ENCODE results near the gene TMEM225B.
"Not testable (repeated sequence)": the region's sequence is repeated elsewhere in the genome, so short reads cannot be mapped to it uniquely, and the experiment has no call there.

The TMEM225B gene

DNA sequence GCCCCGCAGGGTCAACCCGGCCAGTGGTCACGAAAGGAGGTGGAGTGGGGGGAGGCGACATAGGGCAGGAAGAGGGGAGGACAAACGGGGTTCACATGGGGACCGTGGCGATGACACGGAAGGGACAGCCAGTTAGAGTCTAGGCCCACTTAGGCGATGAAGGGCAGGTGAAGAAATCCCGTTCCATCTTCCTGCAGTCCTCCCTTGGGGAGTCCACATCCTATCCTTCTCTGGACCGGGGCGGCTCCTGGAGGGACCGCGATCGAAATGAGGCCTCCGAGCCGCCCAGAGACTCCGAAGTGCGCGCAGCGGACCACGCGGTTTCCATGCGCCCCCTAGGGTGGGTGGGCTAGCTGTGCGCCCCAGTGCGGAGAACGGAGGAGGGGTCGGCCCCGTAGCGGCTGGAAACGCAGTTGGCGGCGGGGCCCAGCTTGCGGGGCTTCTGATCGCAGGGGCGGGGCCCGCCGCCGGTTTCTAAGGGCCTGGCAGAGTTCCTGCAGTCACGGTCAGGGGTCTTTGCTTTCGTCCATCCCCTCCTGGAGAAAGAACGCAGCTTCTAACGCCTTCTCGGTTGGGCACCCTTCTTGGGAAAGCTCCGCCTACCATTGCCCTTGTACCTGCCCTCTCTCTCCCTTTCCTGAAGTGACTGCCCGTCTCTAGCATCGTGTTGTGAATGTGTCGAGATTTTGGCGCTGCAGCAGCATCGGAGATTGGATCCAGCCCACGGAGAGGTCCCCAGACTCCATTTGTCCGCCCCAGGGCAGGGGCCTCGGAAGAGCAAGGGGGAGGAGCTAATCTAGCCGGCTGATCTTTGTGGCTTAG lies 17.9 kb upstream of the TMEM225B start:
- peak; percentile 24 for DNase-seq

DNA sequence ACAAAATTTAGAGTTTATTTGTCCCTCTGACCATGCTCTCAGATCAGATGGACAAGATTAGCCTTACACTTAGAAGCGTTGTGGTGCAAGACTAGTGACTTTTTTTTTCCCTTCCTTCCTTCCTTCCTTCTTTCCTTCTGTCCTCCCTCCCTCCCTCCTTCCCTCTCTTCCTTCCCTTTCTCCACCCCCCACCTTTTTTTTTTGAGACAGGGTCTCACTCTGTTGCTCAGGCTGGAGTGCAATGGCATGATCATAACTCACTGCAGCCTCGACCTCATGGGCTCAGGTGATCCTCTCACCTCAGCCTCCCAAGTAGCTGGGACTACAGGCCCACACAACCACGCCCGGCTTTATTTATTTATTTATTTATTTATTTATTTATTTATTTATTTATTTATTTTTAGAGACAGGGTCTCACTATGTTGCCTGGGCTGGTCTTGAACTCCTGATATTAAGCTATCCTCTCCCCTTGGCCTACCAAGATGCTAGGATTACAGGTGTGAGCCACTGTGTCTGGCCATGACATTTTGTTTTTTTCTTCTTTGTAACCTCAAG lies 17.2 kb upstream of the TMEM225B start:
- not testable (repeated sequence) for DNase-seq

DNA sequence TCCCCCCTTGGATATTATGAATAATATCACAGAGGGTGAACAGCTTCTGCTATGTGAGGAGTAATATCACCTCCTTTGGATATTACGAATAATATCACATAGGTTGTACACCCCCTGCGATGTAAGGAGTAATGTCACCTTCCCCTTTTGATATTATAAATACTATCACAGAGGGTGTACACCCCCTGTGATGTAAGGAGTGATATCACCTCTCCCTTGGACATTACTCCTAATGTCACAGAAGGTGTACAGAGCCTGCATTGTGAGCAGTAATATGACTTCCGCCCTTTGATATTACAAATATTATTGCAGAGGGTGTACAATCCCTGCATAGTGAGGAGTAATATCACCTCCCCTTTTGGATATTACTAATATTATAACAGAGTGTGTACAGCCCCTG lies 9.2 kb upstream of the TMEM225B start:
- DNase-seq = no peak

DNA sequence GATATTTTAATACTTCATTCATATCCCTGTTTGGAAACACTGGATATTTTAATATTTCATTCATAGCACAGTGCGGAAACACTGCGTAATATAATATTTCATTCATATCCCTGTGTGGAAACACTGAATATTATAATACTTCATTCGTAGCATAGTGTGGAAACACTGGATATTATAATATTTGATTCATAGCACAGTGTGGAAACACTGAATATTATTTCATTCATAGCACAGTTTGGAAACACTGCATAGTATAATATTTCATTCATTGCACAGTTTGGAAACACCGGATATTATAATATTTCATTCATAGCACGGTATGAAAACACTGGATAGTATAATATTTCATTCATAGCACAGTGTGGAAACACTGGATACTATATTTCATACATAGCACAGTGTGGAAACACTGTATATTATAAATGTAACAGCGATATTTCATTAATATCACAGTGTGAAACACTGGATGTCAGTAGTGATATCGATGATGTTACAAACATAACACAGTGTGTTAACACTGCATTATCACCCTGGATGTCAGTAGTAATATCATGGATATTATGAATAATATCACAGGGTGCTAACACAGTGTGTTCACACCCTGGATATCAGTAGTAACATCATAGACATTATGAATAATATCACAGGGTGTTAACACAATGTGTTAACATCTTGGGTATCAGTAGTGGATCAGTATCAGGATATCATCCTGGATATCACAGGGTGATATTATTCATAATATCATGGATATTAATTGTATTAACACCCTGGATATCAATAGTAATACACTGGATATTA lies 2.9 kb upstream of the TMEM225B start:
- no peak for DNase-seq

DNA sequence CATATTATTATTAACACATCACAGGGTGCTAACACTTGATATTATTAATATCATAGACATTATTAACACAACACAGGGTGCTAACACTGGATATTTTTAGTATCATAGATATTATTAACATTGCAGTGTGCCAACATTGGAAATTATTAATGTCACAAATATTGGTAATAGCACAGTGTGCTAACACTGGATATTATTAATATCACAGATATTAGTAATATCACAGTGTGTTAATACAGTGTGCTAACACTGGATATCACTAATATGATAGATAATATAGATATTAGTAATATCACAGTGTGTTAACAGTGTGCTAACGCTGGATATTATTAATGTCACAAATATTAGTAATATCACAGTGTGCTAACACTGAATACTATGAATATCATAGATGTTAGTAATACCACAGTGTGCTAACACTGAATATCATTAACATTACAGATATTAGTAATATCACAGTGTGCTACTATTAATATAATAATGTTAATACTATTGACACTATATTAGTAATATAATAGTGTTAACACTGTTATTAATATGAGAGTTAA lies 1.6 kb upstream of the TMEM225B start:
- no peak for DNase-seq

DNA sequence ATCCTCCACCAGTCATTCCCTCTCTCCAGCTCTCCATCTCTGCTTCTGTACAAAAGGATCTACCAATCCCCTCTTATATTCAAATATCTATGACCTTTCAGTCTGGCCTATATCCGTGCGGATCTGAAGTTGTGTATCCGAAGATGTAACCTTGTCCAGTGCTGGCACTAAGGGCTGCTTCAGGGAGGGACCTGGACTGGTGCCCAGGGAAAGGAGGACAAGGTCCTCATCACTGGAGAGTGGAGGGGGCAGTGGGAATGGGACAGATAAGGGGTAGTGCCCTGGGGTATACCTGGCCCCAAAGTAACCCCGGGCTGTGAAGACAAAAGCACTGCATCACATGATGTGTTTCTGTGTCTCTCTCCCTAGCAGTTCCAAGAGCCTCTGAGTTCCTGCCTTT lies 1.8 kb downstream of the TMEM225B start:
- no peak for DNase-seq

DNA sequence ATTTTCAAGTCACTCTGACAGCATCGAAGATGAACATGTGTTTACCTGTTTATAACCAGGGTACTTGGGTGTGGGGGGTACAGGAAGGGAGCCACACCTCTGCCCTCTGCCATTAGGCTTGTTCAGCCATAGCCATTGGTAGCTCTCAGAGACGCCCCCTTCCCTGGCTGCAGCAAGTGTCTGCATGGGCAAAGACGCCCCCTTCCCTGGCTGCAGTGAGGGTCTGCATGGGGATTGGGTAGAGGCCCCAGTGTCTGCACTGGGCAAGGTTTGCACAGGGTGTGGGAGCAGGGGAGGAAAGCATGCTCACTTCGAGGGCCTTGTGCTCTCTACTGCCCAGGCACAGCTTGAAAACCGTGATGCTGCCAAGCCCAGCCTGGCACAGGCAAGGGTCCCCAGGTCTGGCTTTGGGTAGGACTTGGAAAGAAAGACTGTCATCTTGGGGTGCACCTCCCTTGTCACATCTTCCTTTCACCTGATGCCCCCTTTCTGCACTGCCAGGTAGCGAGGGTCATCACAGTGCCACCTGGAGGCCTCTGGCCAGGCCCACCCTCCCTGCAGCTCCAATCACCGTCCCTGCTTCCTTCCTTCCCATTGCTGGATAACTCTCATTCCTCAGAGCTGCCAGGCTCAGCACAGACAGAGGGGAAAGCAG lies 3.7 kb downstream of the TMEM225B start:
- no peak for DNase-seq

DNA sequence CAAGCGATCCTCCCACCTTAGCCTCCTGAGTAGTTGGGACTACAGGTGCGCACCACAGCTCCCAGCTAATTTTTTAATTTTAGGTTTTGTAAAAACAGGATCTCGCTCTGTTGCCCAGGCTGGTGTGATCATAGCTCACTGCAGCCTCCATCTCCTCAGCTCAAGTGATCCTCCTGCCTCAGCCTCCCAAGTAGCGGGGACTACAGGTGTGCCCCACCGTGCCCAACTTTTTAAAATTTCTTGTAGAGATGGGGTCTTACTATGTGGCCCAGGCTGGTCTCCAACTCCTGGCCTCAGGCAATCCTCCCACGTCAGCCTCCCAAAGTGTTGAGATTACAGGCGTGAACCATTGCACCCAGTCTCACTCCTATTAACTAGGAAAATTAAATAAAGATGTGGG lies 7.5 kb downstream of the TMEM225B start:
- no peak for DNase-seq

DNA sequence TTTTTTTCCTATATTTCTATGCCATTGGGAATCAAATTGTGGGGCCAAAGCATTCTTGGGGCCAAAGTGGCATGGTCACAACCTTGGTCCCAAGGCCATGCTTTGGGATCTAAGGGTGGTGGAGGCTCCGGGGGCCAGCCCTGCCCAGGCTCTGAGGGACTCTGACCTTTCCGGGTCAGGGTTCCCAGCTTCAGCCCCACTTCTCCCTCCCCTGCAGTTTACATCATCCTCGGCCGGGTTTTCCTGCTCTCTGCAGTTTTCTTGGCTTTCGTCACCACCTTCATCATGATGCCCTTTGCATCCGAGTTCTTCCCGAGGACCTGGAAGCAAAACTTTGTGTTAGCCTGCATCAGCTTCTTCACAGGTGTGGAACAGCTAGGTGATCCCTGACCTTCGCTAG lies 8.5 kb downstream of the TMEM225B start:
- no peak for DNase-seq

DNA sequence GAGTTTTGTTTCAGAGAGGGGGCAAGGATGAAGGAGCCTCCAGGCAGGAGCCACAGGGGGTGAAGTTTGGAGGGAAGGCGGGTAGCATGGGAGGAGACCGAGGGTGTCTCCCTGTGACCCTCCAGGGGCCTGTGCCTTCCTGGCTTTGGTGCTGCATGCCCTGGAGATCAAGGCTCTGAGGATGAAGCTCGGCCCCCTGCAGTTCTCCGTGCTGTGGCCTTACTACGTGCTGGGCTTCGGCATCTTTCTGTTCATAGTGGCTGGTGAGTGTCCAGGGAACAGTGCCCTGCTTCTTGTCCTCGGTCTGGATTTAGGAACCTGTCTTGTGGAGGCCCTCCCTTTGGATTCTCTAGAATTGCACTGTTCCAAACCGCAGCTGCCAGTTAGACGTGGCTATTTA lies 9.5 kb downstream of the TMEM225B start:
- no peak for DNase-seq

DNA sequence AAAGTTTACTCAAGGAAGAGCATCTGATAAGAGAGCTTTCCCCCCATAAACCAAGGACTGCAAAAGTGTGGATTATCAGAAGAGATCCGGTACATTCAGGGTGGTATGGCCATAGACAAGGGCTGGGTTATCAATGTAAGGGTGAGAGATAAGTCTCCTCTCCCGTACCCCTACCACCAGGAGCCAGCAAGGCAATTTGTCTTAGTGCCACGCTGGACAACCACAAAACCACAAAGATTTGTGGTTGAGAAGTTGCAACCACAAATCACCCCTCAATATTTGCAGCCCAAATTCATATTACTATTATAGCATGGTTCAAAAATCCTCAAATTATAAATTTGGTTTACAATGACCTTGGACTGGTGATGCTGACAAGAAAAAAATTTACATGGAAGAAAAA lies 16.4 kb downstream of the TMEM225B start:
- DNase-seq = no peak

DNA sequence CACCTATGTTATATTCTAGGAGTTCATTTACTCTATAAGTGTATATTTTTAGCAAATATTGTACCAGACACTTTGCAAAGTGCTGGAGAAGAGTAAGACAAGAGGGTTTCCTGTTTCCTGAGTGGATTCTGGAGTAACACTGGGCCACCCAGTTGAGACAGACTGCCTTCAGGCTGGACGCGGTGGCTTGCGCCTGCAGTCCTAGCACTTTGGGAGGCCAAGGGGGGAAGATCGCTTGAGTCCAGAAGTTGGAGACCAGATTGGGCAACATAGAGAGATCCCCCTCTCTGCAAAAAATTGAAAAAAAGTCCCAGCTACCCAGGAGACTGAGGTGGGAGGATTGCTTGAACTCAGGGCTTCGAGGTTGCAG lies 17.9 kb downstream of the TMEM225B start:
- DNase-seq = no peak

DNA sequence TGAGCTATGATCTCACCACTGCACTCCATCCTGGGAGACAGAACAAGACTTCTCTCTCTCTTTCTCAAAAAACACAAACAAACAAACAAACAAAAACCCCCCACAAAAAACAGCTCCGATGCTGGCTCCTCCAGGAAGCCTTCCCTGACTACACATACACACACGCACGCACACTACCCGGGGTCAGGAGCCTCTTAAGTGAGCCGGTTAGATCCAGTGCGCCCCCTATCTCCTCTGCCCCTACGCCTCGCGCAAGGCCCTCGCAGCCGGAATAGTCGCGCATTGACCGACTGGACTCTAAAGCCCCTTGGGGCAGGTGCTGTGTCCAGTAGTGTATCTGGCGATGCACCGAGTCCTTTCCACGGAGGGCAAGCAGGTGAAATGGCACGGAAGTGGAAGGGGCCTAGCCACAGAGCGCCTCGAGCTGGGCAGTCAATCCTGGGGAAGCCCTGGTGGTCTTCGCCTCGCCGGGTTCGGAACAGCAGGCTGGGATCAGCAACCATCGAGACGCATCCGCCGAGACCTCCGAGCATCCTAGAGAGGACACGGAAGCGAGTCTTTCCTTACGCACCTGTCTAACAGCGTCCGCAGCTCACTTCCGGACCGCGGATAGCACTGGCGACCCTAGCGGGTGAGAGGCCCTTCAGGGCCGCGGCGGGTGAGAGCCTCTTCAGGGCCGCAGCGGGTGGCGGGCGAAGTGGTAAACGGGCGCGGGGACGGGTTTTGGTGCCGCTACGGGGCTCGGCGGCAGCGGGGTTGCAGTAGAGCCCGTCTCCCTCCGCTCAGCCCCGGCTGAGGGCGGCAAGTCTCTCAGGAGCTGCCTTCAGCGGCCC lies 18.5 kb downstream of the TMEM225B start, which contains the start of gene ZSCAN25:
TSS of gene ZSCAN25 (plus strand) at position 588 of the 833 bp plus-strand sequence. CDS start 2,661 bp downstream, outside the sequence.
- peak; percentile 94 for DNase-seq

DNA sequence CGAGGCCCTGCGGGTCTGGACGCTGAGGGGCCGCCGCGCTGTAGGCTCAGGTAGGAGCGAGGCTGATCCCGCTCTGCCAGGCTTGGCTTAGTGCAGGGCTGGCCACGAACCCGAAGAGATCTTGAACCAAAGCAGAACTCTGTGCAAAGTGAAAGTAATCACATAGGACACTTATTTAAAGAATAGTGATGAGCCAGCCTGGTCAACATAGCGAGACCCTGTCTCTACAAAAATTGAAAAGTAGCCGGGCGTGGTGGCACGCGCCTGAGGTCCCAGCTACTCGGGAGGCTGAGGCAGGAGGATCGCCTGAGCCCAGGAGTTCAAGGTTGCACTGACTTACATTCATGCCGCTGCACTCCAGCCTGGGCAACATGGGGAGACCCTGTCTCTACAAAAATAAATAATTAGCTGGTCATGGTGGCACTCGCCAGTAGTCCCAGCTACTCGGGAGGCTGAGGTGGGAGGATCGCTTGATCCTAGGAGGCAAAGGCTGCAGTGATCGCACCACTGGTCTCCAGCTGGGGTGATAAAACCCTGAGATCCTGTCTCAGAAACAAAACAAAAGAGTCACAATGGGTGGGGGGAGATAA lies 19.2 kb downstream of the TMEM225B start:
- DNase-seq = no peak

DNA sequence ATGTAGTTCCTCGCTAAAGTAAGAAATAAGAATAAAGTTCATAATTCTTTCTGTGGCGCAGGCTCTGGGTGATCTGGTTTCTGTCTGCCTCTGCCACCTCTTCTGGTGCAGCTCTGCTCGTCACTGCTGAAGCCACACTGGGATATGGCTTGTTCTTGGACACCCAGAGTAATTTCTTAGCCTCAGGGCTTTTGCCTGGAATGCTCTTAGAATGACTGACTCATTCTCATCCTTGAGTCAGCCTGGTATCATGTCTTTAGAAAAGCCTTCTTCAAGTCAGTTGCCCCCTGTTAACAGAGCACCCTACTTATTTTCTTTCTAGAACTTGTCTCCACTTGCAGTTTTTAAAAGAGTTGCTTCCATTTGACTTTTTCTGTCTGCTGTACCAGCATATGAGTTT lies 20.7 kb downstream of the TMEM225B start:
- no peak for DNase-seq

DNA sequence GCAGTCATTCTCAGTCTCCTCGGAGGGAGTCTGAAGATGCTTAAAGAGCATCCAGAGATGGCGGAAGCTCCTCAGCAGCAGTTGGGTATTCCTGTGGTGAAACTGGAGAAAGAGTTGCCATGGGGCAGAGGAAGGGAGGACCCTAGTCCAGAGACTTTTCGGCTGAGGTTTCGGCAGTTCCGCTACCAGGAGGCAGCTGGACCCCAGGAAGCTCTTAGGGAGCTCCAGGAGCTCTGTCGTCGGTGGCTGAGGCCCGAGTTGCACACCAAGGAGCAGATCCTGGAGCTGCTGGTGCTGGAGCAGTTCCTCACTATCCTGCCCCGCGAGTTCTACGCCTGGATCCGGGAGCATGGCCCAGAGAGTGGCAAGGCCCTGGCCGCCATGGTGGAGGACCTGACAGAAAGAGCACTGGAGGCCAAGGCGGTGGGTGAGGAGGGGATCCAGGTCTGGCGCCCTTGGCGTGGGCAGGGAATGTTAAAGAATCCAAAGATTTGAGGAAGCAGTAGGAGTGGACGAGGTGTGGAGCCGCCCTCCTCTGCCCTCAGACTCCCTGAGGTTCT lies 21.6 kb downstream of the TMEM225B start:
- DNase-seq = no peak

DNA sequence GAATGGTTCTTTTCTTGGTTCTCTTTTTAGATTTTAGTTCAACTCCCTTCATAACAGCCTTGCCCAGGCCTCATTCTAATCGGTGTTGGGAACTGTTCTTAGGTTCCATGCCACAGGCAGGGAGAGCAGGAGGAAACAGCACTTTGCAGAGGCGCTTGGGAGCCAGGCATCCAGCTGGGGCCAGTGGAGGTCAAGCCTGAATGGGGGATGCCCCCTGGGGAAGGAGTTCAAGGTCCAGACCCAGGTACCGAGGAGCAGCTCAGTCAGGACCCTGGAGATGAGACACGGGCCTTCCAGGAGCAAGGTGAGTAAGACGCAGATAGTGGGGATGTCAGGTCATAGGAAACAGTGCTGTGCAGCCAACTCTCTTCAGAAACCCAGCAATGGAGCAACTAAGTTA lies 23.2 kb downstream of the TMEM225B start:
- DNase-seq = no peak

DNA sequence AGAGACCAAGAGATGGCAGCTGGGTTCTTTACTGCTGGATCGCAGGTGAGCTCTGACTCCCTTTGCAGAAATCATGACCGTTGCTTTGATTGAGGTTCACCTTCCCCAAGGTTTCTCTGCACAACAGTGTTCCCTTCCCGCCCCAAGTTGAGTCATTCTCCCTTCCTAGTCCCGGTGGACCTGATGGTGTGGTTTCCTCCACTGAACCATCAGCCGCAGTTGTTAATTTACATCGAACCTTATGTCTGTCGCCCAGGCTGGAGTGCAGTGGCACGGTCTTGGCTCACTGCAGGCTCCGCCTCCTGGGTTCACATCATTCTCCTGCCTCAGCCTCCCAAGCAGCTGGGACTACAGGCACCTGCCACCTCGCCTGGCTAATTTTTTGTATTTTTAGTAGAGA lies 24.5 kb downstream of the TMEM225B start:
- no peak for DNase-seq

DNA sequence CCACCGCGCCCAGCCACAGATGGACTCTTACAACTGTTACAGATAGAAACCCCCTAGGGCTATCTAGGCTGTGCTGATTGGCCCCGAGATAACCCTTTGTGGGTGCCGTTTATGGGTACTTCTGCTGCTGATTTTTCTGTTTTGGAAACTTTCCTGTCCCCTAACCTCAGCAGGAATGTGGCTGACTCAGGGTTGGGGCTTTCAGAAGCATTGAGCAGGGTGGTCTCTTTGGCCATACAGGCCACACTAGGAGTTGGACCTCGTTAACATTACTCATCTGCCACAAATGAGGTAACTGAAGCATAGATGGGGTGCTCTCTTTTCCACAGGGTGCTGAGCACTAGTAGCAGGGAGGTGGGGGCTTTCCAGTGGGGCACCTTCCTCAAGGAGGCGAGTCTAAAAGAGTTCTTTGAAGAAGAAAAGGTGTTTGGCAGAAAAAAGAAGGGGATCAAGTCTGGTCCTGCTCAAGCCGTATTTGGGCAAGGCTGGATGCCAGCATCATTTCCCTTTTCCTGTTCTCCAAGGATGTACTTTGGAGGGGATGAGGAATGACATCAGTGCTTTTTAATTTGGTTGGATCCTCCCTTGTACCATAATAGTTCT lies 25.1 kb downstream of the TMEM225B start:
- DNase-seq = peak; percentile 19

DNA sequence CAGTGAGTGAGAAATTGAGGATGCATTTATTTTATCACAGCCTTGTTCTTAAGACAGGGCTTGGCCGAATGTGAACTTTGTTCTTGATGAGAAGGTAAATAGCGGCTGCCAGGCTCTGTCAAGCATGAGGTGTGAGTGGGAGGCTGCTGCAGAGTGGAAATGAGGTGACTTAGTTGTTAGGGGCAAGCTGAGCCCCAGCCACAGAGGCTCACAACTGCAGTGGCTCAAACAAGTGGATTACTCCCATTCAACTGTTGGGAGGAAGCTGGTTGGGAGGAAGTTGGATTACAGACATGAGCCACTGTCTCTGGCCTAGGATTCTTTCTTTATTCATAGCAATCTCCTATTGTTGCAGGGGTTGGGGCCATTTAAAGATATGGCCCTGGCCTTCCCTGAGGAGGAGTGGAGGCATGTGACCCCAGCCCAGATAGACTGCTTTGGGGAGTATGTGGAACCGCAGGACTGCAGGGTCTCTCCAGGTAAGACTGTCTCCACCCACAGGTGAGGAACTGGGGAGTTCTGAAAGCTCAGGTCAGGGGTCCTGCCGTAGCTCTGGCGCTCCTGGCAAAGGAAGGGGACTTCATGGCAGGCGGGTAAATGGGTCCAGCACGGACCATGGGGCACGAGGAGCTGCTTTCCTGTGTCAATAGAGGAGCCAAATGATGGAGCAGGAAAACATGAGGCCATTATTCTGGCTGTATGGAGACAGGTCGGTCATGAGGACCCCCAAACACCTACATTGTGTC lies 25.8 kb downstream of the TMEM225B start:
- DNase-seq = no peak

Data from activated CD4-positive, alpha-beta T cell treated with anti-CD3 and anti-CD28 coated beads, Interleukin-2, amount 50 U/mL, for 16 hours (primary cell).